Naive thymus-derived CD4-positive, alpha-beta T cell (primary cell): Measurements from ENCODE around the gene CD52. TPM values are rescaled to one million over a fixed set of nuclear protein-coding genes. Genes with fewer than 3 reads are reported as not detected.
A peak's percentile ranks its signal among the peaks of the same experiment; 100 is the strongest.
"Not testable (repeated sequence)": the region's sequence is repeated elsewhere in the genome, so short reads cannot be mapped to it uniquely, and the experiment has no call there.

ENCODE experiments used
- ATAC-seq: fragments of 150-1000 bp; cut with Tn5 transposase; 2 replicates; pipeline ENCODE4 v1.10.0; 2021; ENCODE audit warnings: mild to moderate bottlenecking, moderate library complexity
- CTCF ChIA-PET: fragments of 350-600 bp; sonication (Branson Sonifier 250); formaldehyde crosslinking; loops from one replicate; lab custom pipeline; 2021; ENCODE audit warnings: antibody characterized with exemption; lab: Charles Lee
- POLR2A ChIA-PET: fragments of 350-600 bp; sonication (Branson Sonifier 250); formaldehyde crosslinking; loops from one replicate; lab custom pipeline; 2021; ENCODE audit warnings: antibody characterized with exemption, inconsistent platforms; lab: Charles Lee
- DNase-seq, 9 donors: peaks; one replicate each; pipeline versions ENCODE4 v3.0.0 to v3.0.0-alpha.2; 2020 to 2022; ENCODE audit warnings: mixed read lengths in 1 of 9
- H3K27ac ChIP-seq: one replicate; pipeline ENCODE4 v1.7.0; 2013; ENCODE audit warnings: mild to moderate bottlenecking, low read depth, low read length, moderate library complexity
- H3K27me3 ChIP-seq, 2 donors: one replicate each; pipeline ENCODE4 v1.7.0; 2013; ENCODE audit warnings: low read length in 2 of 2, mild to moderate bottlenecking in 2 of 2, moderate library complexity in 2 of 2; ENCODE audit not compliant: control insufficient read depth in 2 of 2, insufficient read depth in 2 of 2
- H3K36me3 ChIP-seq, 3 experiments: 1 replicate in 2 of 3; 2 replicates in 1 of 3; pipeline ENCODE4 v1.7.0; 2013; ENCODE audit warnings: low read length in 3 of 3, mild to moderate bottlenecking in 3 of 3, moderate library complexity in 1 of 3; ENCODE audit not compliant: insufficient read depth in 3 of 3, control insufficient read depth in 2 of 3
- H3K4me1 ChIP-seq, 2 donors: one replicate each; pipeline ENCODE4 v1.7.0; 2013; ENCODE audit warnings: low read length in 2 of 2, mild to moderate bottlenecking in 2 of 2, moderate library complexity in 1 of 2; ENCODE audit not compliant: control insufficient read depth in 2 of 2, insufficient read depth in 2 of 2
- H3K4me3 ChIP-seq: 2 replicates; pipeline ENCODE4 v1.7.0; 2013; ENCODE audit warnings: mild to moderate bottlenecking, low read length
- H3K9me3 ChIP-seq, 3 experiments: 1 replicate in 2 of 3; 2 replicates in 1 of 3; pipeline ENCODE4 v1.7.0; 2013; ENCODE audit warnings: low read length in 3 of 3; ENCODE audit not compliant: control insufficient read depth in 2 of 3
- H3K27ac Mint-ChIP-seq, 9 donors: one replicate each; pipeline ENCODE4 v1.8.0; 2020 to 2022; ENCODE audit warnings: mixed read lengths in 9 of 9, mild to moderate bottlenecking in 8 of 9, moderate library complexity in 5 of 9, inconsistent platforms in 2 of 9
- H3K27me3 Mint-ChIP-seq, 5 donors: one replicate each; pipeline ENCODE4 v1.8.0; 2021 to 2022; ENCODE audit warnings: mixed read lengths in 5 of 5, mild to moderate bottlenecking in 1 of 5
- H3K36me3 Mint-ChIP-seq, 5 donors: one replicate each; pipeline ENCODE4 v1.8.0; 2020 to 2022; ENCODE audit warnings: mixed read lengths in 5 of 5, mild to moderate bottlenecking in 3 of 5, inconsistent platforms in 1 of 5
- H3K4me1 Mint-ChIP-seq, 7 donors: one replicate each; pipeline ENCODE4 v1.8.0; 2020 to 2022; ENCODE audit warnings: mixed read lengths in 7 of 7, mild to moderate bottlenecking in 3 of 7, inconsistent platforms in 1 of 7
- H3K4me3 Mint-ChIP-seq, 10 donors: one replicate each; pipeline ENCODE4 v1.8.0; 2020 to 2022; ENCODE audit warnings: mild to moderate bottlenecking in 10 of 10, mixed read lengths in 10 of 10, moderate library complexity in 6 of 10, inconsistent platforms in 2 of 10
- H3K9me3 Mint-ChIP-seq, 11 donors: one replicate each; pipeline ENCODE4 v1.8.0; 2020 to 2022; ENCODE audit warnings: mixed read lengths in 11 of 11, mild to moderate bottlenecking in 4 of 11, inconsistent platforms in 1 of 11, moderate library complexity in 1 of 11
- intact Hi-C, 2 donors: fragments of 100-400 bp; cut with micrococcal nuclease; formaldehyde crosslinking; loops; one replicate each; pipeline ENCODE4 v1.15.1; 2023
- polyA plus RNA-seq, 2 donors: library from polyadenylated mRNA; unstranded; fragments of 300-500 nt; fragmentation: Illumina TruSeq; gene quantifications; one replicate each; pipeline ENCODE4 v1.2.3, GENCODE V29; 2021
- total RNA-seq, 6 experiments: library from RNA in 5 of 6; stranded (reverse) in 5 of 6; gene quantifications; 1 replicate in 5 of 6; 2 replicates in 1 of 6; pipeline ENCODE4 v1.2.3 and lab custom pipeline; 2021 to 2026

The CD52 gene
- total and polyA plus RNA-seq, 7 experiments from 2014 or later = 719 to 8,133 (median 1,178) TPM

- Mint-ChIP-seq H3K9me3 (no peaks in the 10 kb centered on the region), H3K36me3 (peaks cover 0 to 13% (median 0%) of the 10 kb centered on the region in 5 donors), H3K27ac (peak overlapping the region; percentile 85 to 99 (median 96)), H3K4me3 (peak overlapping the region; percentile 42 to 83 (median 72)), H3K27me3 (no peaks in the 10 kb centered on the region), H3K4me1 (peaks cover 55 to 91% (median 75%) of the 10 kb centered on the region in 7 donors)
- Histone ChIP-seq H3K36me3 (no peaks in the 10 kb centered on the region), H3K4me1 (peaks cover 71 to 81% of the 10 kb centered on the region in 2 donors), H3K27me3 (no peaks in the 10 kb centered on the region), H3K27ac (peak overlapping the region; percentile 86), H3K4me3 (peak overlapping the region; percentile 10), H3K9me3 (no peaks in the 10 kb centered on the region)
- ATAC-seq (peak; percentile 49), DNase-seq (no peak)
- ChIA-PET POLR2A (interaction anchor here (1.2 to 26.8 kb wide), 4 partner anchors 12 to 142 kb away, joined by 4 to 1967 read pairs (median 56); partner anchors contain the start of genes CD52, DHDDS, SH3BGRL3 and UBXN11), CTCF (interaction anchor here (1.0 to 17.9 kb wide), 5 partner anchors 9 to 32 kb away, joined by 3 to 541 read pairs (median 10); partner anchors contain the start of genes CD52, SH3BGRL3 and UBXN11)
- intact Hi-C loops = no loop called here
Observed at GRCh38 chr1:26290122-26290881, 27.5 kb upstream of the CD52 start.

- H3K27me3 ChIP-seq = no peaks in the 10 kb centered on the region
- H3K4me3 ChIP-seq = no peak overlapping the region
- Mint-ChIP-seq H3K27me3 (no peaks in the 10 kb centered on the region), H3K4me1 (peaks cover 52 to 90% (median 76%) of the 10 kb centered on the region in 7 donors), H3K36me3 (peaks cover 0 to 19% (median 0%) of the 10 kb centered on the region in 5 donors), H3K4me3 (peak overlapping the region in 8 of 10 donors; percentile 6 to 78 (median 66)), H3K9me3 (no peaks in the 10 kb centered on the region), H3K27ac (peak overlapping the region; percentile 85 to 99 (median 96))
- H3K36me3 ChIP-seq = peaks cover 0 to 3% (median 0%) of the 10 kb centered on the region in 3 experiments
- CTCF ChIA-PET = interaction anchor here (1.0 to 17.9 kb wide), 4 partner anchors 9 to 32 kb away, joined by 3 to 541 read pairs (median 67); partner anchors contain the start of genes CD52, SH3BGRL3 and UBXN11
- intact Hi-C loops = no loop called here
- peaks cover 65 to 75% of the 10 kb centered on the region in 2 donors for H3K4me1 ChIP-seq
- no peaks in the 10 kb centered on the region for H3K9me3 ChIP-seq
- H3K27ac ChIP-seq = peak overlapping the region; percentile 86
- POLR2A ChIA-PET = interaction anchor here (1.2 to 26.8 kb wide), 4 partner anchors 12 to 141 kb away, joined by 4 to 1967 read pairs (median 56); partner anchors contain the start of genes CD52, DHDDS, SH3BGRL3 and UBXN11
- DNase-seq (no peak), ATAC-seq (no peak)
Observed at GRCh38 chr1:26290882-26291261, 26.9 kb upstream of the CD52 start.

GRCh38 chr1:26291433-26291832, 26.3 kb upstream of the CD52 start:
- H3K4me1 ChIP-seq = peaks cover 59 to 70% of the 10 kb centered on the region in 2 donors
- CTCF ChIA-PET = interaction anchor here (1.1 kb wide), 1 partner anchor 8 kb away, joined by 3 read pairs; no protein-coding TSS in a partner anchor
- H3K4me3 ChIP-seq = no peak overlapping the region
- ATAC-seq = no peak
- no peaks in the 10 kb centered on the region for H3K27me3 ChIP-seq
- intact Hi-C loops = no loop called here
- no peaks in the 10 kb centered on the region for H3K9me3 Mint-ChIP-seq
- H3K27ac Mint-ChIP-seq = peak overlapping the region; percentile 85 to 99 (median 96)
- no peaks in the 10 kb centered on the region for H3K9me3 ChIP-seq
- H3K36me3 Mint-ChIP-seq = peaks cover 0 to 24% (median 3%) of the 10 kb centered on the region in 5 donors
- H3K27ac ChIP-seq = peak overlapping the region; percentile 86
- H3K4me1 Mint-ChIP-seq = peaks cover 46 to 90% (median 74%) of the 10 kb centered on the region in 7 donors
- H3K4me3 Mint-ChIP-seq = peak overlapping the region in 5 of 10 donors; percentile 17 to 78 (median 58)
- H3K27me3 Mint-ChIP-seq = no peaks in the 10 kb centered on the region
- no peak for DNase-seq
- POLR2A ChIA-PET = interaction anchor here (10.1 to 26.8 kb wide), 2 partner anchors 13 to 22 kb away, joined by 109 to 1967 read pairs; partner anchors contain the start of genes CD52, SH3BGRL3 and UBXN11
- H3K36me3 ChIP-seq = peaks cover 0 to 8% (median 0%) of the 10 kb centered on the region in 3 experiments

GRCh38 chr1:26291939-26292338, 25.8 kb upstream of the CD52 start:
- Histone ChIP-seq H3K27me3 (no peaks in the 10 kb centered on the region), H3K27ac (peak overlapping the region; percentile 86), H3K9me3 (no peaks in the 10 kb centered on the region), H3K4me3 (no peak overlapping the region), H3K36me3 (peaks cover 0 to 13% (median 0%) of the 10 kb centered on the region in 3 experiments), H3K4me1 (peaks cover 54 to 65% of the 10 kb centered on the region in 2 donors)
- Mint-ChIP-seq H3K27me3 (no peaks in the 10 kb centered on the region), H3K4me1 (peaks cover 43 to 86% (median 71%) of the 10 kb centered on the region in 7 donors), H3K36me3 (peaks cover 0 to 25% (median 3%) of the 10 kb centered on the region in 5 donors), H3K4me3 (peak overlapping the region in 7 of 10 donors; percentile 17 to 81 (median 58)), H3K27ac (peak overlapping the region; percentile 85 to 99 (median 96)), H3K9me3 (no peaks in the 10 kb centered on the region)
- DNase-seq = no peak
- ChIA-PET POLR2A (interaction anchor here (10.1 to 26.8 kb wide), 2 partner anchors 13 to 22 kb away, joined by 109 to 1967 read pairs; partner anchors contain the start of genes CD52, SH3BGRL3 and UBXN11), CTCF (no interaction called here)
- no peak for ATAC-seq
- intact Hi-C loops = no loop called here

- ATAC-seq, H3K27me3 ChIP-seq, H3K27me3 Mint-ChIP-seq, H3K9me3 ChIP-seq, H3K9me3 Mint-ChIP-seq, H3K4me3 Mint-ChIP-seq, H3K4me3 ChIP-seq, intact Hi-C loops, DNase-seq: not testable (repeated sequence)
- peaks cover 35 to 78% (median 63%) of the 10 kb centered on the region in 7 donors for H3K4me1 Mint-ChIP-seq
- ChIA-PET CTCF (interaction anchor here (1.1 to 1.3 kb wide), 3 partner anchors 15 to 26 kb away, joined by 3 to 6 read pairs (median 4); no protein-coding TSS in a partner anchor), POLR2A (interaction anchor here (0.9 to 26.8 kb wide), 3 partner anchors 8 to 21 kb away, joined by 3 to 1967 read pairs (median 109); partner anchors contain the start of genes CD52, SH3BGRL3 and UBXN11)
- Histone ChIP-seq H3K4me1 (peaks cover 46 to 57% of the 10 kb centered on the region in 2 donors), H3K27ac (peak overlapping the region; percentile 40), H3K36me3 (peaks cover 0 to 18% (median 0%) of the 10 kb centered on the region in 3 experiments)
- peak overlapping the region; percentile 13 to 97 (median 94) for H3K27ac Mint-ChIP-seq
- peaks cover 0 to 25% (median 3%) of the 10 kb centered on the region in 5 donors for H3K36me3 Mint-ChIP-seq
Observed at GRCh38 chr1:26292735-26293134, 25.0 kb upstream of the CD52 start.

GRCh38 chr1:26293911-26294463, 23.8 kb upstream of the CD52 start:
- Mint-ChIP-seq H3K36me3 (peaks cover 0 to 25% (median 3%) of the 10 kb centered on the region in 5 donors), H3K4me3 (peak overlapping the region in 1 of 10 donors; percentile 16), H3K4me1 (peaks cover 23 to 66% (median 51%) of the 10 kb centered on the region in 7 donors), H3K27ac (peak overlapping the region in 4 of 9 donors; percentile 39 to 96 (median 63)), H3K9me3 (no peaks in the 10 kb centered on the region), H3K27me3 (no peaks in the 10 kb centered on the region)
- Histone ChIP-seq H3K4me1 (peaks cover 34 to 44% of the 10 kb centered on the region in 2 donors), H3K36me3 (peaks cover 0 to 18% (median 0%) of the 10 kb centered on the region in 3 experiments), H3K4me3 (no peak overlapping the region), H3K27ac (no peak overlapping the region), H3K27me3 (no peaks in the 10 kb centered on the region), H3K9me3 (no peaks in the 10 kb centered on the region)
- ChIA-PET POLR2A (interaction anchor here (0.7 to 26.8 kb wide), 3 partner anchors 15 to 79 kb away, joined by 3 to 1967 read pairs (median 109); partner anchors contain the start of genes CD52, SH3BGRL3 and UBXN11), CTCF (interaction anchor here (0.7 to 1.3 kb wide), 4 partner anchors 10 to 27 kb away, joined by 3 read pairs; no protein-coding TSS in a partner anchor)
- DNase-seq = no peak
- no peak for ATAC-seq
- intact Hi-C loops = no loop called here
